Cardiac muscle cell (in vitro differentiated cells and primary cell): ENCODE measurements around the gene HDAC10. TPM values are rescaled to one million over a fixed set of nuclear protein-coding genes. Genes with fewer than 3 reads are reported as not detected.

Source experiments
- DNase-seq, 2 donors: peaks; one replicate each; pipeline versions ENCODE4 v3.0.0 to v3.0.0-alpha.2; 2010 to 2017; ENCODE audit warnings: low read depth in 1 of 2, low spot score in 1 of 2
- H3K27ac ChIP-seq: fragments of 200-600 bp; sonication (generic); 2 replicates; pipeline ENCODE4 v1.5.1; 2016
- H3K27me3 ChIP-seq: fragments of 200-600 bp; sonication (generic); 2 replicates; pipeline ENCODE4 v1.6.0; 2016; ENCODE audit warnings: control low read depth
- H3K36me3 ChIP-seq: fragments of 200-600 bp; sonication (generic); 2 replicates; pipeline ENCODE4 v1.5.1; 2016; ENCODE audit warnings: control low read depth
- H3K4me1 ChIP-seq: fragments of 200-600 bp; sonication (generic); 2 replicates; pipeline ENCODE4 v1.8.1; 2017; ENCODE audit warnings: low read depth, mild to moderate bottlenecking, mixed run types
- H3K4me3 ChIP-seq: fragments of 200-600 bp; sonication (generic); 2 replicates; pipeline ENCODE4 v1.5.1; 2016; ENCODE audit warnings: mild to moderate bottlenecking
- H3K9me3 ChIP-seq: fragments of 200-600 bp; sonication (generic); 2 replicates; pipeline ENCODE4 v1.5.1; 2017; ENCODE audit warnings: low read depth, mild to moderate bottlenecking, control low read depth
- polyA plus RNA-seq: library from polyadenylated mRNA; unstranded; fragments of >200 nt; fragmentation: Nextera tagmentation; extraction: Ambion mirVana; gene quantifications from 2 replicates; pipeline ENCODE4 v1.2.1, GENCODE V29; 2016
- total RNA-seq: library from RNA; depleted of rRNA; stranded (reverse); fragments of >200 nt; gene quantifications from 2 replicates; pipeline ENCODE4 v1.2.3, GENCODE V29; 2016
- TF ChIP-seq, protein P1 (sequence below): IDR thresholded peaks from 2 replicates; pipeline ENCODE4 v1.5.1; 2012; ENCODE audit warnings: low read depth, mild to moderate bottlenecking, low read length

HDAC10 gene
- total and polyA plus RNA-seq, 2 experiments from 2014 or later: 19.8 to 57.3 TPM

DNA sequence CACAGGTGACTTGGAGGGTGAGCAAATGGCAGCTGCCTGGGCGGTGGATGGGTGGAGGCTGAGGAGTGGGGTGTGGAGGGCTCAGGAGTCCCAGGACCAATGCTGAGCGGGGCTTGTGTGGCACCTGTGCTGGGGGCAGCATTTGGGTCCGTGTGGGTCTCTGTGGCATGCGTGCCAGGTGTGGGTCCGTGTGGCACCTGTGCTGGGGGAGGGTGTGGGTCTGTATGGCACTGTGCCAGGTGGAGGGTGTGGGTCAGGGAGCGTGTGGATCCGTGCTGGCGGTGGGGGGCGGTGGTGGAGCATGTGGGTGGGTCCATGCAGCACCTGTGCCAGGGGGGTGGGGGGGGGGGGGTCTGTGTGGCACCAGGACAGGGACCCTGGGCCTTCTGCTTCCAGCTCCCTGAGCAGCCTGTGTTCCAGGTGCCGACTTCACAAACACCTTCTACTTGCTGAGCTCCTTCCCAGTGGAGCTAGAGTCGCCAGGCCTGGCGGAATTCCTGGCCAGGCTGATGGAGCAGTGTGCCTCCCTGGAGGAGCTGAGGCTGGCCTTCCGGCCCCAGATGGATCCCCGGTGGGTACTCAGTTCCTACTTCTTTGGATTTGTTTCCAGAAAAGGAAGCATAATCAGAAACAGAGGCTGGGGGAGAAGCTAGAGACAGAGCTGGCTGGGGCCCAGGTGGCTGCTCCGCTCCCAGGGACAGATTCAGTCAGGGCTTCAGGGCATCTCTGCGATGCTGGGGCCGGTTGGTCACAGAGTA lies 35.6 kb downstream of the HDAC10 start:
- no peak for DNase-seq
- no peak overlapping the region for H3K4me3 ChIP-seq
- H3K27me3 ChIP-seq: no peaks in the 10 kb centered on the region
- H3K9me3 ChIP-seq: no peaks in the 10 kb centered on the region
- peak overlapping the region; percentile 58 for H3K27ac ChIP-seq
- H3K4me1 ChIP-seq: no peaks in the 10 kb centered on the region
- TF ChIP-seq, protein P1, sequence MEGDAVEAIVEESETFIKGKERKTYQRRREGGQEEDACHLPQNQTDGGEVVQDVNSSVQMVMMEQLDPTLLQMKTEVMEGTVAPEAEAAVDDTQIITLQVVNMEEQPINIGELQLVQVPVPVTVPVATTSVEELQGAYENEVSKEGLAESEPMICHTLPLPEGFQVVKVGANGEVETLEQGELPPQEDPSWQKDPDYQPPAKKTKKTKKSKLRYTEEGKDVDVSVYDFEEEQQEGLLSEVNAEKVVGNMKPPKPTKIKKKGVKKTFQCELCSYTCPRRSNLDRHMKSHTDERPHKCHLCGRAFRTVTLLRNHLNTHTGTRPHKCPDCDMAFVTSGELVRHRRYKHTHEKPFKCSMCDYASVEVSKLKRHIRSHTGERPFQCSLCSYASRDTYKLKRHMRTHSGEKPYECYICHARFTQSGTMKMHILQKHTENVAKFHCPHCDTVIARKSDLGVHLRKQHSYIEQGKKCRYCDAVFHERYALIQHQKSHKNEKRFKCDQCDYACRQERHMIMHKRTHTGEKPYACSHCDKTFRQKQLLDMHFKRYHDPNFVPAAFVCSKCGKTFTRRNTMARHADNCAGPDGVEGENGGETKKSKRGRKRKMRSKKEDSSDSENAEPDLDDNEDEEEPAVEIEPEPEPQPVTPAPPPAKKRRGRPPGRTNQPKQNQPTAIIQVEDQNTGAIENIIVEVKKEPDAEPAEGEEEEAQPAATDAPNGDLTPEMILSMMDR: no peak
- peaks cover 32% of the 10 kb centered on the region for H3K36me3 ChIP-seq

GRCh38 chr22:50213263-50213662 lies 37.8 kb downstream of the HDAC10 start:
- H3K27ac ChIP-seq: no peak overlapping the region
- H3K9me3 ChIP-seq: no peaks in the 10 kb centered on the region
- peaks cover 38% of the 10 kb centered on the region for H3K36me3 ChIP-seq
- TF ChIP-seq, protein P1: no peak
- H3K4me1 ChIP-seq: no peaks in the 10 kb centered on the region
- H3K4me3 ChIP-seq: no peak overlapping the region
- DNase-seq: no peak
- H3K27me3 ChIP-seq: no peaks in the 10 kb centered on the region

- TF ChIP-seq, protein P1: no peak
- Histone ChIP-seq H3K27ac (no peak overlapping the region), H3K36me3 (peaks cover 26% of the 10 kb centered on the region)
These were observed 39.9 kb downstream of the HDAC10 start for GRCh38 chr22:50211147-50211546.

GRCh38 chr22:50210378-50211139 lies 40.5 kb downstream of the HDAC10 start:
- H3K27ac ChIP-seq: no peak overlapping the region
- no peaks in the 10 kb centered on the region for H3K9me3 ChIP-seq
- peaks cover 25% of the 10 kb centered on the region for H3K36me3 ChIP-seq
- DNase-seq: no peak
- no peak overlapping the region for H3K4me3 ChIP-seq
- TF ChIP-seq, protein P1: no peak
- no peaks in the 10 kb centered on the region for H3K4me1 ChIP-seq
- no peaks in the 10 kb centered on the region for H3K27me3 ChIP-seq

More at GRCh38 chr22:50211147-50211546, 39.9 kb downstream of the HDAC10 start:
- no peak for DNase-seq
- Histone ChIP-seq H3K4me1 (no peaks in the 10 kb centered on the region), H3K4me3 (no peak overlapping the region), H3K9me3 (no peaks in the 10 kb centered on the region), H3K27me3 (no peaks in the 10 kb centered on the region)

DNA sequence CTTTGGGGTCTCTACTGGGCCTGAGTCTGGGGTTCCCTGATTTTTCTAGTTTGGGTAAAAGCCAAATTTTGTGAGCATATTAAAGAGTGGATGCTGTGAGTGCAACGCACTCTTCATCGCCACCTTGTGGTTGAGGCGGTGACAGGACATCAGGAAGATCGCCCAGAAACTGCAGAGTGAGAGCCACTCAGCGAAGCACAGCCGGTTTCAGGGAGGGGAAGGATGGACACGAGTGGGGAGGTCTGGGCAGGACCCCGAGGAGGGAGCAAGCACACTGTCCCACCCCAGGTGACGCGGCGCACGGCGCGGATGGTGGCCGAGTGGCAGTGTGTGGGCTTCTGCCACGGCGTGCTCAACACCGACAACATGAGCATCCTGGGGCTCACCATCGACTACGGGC lies 41.2 kb downstream of the HDAC10 start:
- Histone ChIP-seq H3K36me3 (peaks cover 25% of the 10 kb centered on the region), H3K27me3 (no peaks in the 10 kb centered on the region), H3K4me1 (no peaks in the 10 kb centered on the region), H3K27ac (no peak overlapping the region), H3K4me3 (no peak overlapping the region), H3K9me3 (no peaks in the 10 kb centered on the region)
- peak; percentile 71 to 76 for DNase-seq
- TF ChIP-seq, protein P1: peak; percentile 82
